GM18502 (cell line): ENCODE measurements around the gene MSI2.

Experiments used
- ATAC-seq: cut with Tn5 transposase; IDR thresholded peaks from one replicate; pipeline ENCODE4 v1.9.1; 2021; ENCODE audit warnings: mild to moderate bottlenecking; ENCODE audit not compliant: unreplicated experiment, poor library complexity

Gene MSI2

DNA sequence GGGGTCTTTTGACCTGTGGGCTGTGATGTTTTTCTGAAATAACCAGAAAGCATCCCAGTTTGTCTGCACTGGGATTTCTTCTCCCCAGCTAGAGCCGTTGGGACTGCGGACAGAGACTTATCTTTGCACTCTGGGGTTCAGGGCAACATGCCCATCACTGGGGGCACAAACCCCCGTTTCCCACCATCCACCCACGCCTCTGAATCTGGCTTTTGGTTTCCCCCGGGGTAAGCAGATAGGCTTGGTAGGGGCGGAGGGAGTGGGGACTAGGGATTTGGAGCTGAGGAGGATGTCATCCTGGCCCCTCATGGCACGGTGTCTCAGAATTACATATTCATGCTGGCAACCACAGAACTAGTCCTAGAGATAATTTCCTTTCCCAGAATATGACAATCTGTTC lies 420.2 kb downstream of the MSI2 start:
- ATAC-seq: no peak

DNA sequence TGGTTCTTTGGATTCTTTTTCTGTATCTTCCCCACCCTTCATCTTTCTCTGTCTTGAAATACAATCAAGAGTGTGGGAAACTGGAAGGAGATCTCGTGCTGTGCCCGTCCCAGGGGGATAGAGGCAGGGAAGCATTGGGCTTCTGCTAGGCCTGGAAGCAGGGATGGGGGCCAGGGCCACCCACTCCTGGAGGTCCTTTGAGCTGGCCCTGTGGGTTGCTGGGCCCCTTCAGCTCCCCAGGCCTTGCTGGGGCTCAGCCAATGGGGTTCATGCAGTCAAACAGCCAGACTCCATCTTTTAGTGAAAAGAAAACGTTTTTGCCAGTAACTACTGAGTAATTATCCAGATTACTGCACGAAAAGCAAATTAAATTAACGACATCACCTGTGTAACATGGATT lies 421.0 kb downstream of the MSI2 start:
- ATAC-seq: no peak

DNA sequence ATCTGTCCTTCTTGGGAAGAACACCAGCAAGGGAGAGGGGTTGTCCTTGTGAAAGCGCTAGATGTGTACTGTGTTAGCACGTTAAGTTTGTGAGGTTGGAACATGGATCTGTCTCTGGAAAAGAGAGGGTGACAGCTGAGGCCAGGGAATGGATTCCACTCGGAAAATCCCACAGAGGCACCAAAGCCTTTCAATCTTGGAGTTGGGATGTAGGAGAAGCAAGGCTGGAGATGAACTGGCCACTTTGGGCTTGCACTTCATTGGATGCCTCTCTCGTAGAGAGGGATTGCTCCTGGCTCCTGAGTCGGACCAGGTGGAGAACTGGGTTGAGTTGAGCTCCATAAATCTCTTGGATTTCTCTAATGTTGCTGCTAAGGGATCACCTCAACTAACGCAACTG lies 421.5 kb downstream of the MSI2 start:
- no peak for ATAC-seq

DNA sequence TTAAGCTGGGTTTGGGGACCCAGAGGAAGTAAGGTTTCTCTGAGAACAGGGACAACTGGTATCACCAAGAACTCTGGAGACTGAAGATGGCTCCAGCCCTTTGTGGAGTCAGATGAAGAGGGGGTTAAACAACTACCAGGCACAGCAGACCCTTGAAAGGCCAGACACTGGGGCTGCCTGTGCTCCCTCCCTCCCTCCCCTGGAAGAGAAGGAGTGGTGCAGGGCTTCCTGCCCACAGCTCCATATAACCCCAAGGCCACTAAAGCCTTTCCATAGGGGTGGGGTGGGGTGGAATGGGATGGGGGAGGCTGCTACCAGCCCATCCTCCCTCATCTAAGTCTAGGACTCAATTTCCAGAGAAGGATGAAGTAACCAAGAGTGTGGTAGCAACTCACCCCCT lies 422.1 kb downstream of the MSI2 start:
- ATAC-seq: no peak

DNA sequence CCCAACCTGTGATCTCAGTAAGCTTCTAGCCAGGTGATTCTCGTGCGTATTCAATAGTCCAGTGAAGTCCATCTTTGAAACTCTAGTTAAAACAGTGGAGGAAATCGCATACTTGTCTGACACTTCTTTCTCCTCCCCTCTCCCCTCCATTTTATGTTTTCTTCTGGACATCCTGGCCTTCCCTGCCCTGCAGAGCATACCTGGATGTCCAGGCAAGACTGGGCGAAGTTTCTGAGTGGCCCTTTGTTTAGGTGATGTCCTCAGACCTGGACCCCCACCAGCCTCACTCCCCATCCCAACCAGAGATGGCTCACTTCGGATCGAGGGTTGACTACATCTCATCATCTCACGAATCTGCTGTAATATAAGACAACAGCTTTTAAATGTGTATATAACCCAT lies 423.0 kb downstream of the MSI2 start:
- no peak for ATAC-seq

DNA sequence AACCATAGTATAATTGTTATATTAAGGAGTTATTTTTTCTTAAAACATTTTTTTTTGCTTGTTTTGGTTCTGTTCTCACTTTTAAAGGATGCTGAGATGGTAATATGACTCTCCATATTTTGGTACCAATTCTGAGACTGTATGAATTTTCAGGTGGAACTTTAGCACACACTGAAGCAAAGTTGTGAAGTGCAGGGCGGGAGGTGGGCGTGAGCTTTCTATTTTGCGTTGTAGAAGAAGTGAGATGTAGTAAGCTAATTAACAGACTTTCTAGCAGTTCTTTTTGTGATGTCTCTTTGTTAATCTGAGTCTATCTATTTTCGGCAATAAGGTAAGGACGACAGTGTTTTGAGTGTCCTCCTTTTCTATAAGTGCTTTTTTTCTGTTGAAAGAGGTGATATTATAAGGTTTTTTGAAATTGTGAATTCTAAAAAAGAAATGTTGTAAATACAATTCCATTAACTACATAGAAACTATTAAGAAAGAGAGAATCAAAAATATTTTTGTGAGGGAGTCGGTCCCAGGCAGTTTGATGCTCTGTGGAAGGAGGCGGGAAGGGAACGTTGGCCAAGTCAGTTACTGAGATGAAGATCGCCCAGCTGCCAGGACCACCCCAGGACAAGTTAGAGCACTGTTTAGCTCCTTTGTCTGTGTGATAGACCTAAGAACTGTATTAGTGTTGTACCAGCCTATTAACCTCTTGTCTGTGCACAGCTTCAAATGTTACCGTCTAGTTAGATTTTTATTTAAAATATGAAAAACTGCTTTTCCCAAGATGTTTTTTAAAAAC lies 423.8 kb downstream of the MSI2 start:
- no peak for ATAC-seq

DNA sequence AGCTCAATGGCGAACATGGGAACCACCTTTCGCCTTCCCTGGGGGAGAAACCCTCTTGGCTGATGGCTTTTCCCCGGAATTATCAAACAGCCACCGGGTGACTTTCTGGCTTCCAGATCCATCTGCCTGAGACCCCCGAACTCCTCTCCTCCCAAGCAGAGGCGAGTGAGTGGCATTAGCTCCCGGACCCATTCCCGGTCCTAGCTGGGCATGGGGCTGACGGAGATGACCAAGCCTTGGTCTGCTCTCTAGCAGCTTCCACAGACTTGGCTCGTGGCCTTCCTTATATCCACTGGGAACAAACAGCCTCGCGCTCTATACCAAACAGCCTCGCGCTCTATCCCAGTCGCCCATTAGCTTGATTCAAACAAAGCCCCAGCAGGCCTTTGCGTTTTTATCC lies 426.4 kb downstream of the MSI2 start:
- ATAC-seq: no peak

DNA sequence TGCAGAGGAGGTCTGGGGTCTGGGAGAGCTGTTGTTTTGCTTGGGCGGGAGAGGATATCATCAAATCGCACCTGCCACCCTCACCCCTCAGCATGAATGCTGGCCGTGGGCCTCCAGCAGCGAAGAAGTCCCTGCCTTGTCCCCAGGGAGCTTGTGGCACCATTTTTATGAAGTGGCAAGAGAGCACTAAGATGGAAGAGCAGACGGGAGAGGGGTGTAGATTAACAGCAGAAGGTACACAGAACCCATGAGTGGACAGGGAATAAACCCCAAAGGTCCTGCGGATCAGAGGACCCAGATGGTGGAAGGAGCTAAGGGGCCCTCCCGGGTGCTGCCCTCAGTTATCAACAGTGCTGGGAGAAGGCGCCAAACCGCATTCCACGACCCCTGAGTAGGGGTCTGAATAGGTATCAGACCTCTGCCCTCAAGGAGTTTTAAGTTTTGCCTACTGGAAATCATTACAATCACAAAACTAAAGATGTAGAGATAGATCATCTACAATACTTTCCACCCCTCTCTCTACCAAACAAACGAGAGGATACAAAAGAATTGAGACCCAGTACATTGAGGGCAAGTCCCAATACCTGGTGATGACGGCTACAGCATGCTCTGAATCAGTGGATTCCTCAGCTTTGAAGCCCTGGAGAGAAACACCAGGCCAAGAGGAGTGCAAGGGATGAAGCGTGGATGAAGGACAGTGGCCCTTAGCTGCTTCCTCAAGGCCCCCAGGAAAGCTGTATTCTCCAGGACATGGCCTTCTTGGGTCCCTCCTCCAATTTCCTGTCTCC lies 428.6 kb downstream of the MSI2 start:
- ATAC-seq: no peak

DNA sequence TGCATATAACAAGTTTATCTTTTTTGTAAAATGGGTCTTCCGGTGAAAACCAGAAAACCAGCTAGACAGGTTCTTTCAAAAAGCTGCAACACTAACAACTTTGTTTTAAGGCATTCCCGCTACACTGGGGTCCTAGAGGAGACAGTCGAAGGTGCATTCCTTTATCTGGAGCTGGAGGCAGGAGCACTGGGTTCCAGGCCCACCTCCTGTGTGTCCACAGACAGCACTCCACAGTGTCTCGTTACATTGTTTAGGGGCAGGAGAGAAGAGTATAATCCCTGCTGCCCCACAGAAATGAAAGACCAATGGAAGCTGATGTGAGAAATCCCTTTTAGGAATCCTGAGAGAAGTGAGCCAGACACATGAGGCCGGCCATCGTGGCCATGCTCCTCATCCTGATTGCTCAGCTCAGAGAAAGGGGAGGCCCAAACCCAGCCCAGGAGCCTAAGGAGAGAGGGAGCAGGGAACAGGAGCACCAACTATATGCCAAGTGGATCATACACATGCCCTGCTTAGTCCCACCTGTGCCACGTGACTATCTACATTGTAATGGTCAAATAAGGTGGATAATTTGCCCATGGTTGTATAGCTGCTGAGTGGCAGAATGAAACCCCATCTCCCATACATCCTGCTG lies 429.3 kb downstream of the MSI2 start:
- no peak for ATAC-seq

DNA sequence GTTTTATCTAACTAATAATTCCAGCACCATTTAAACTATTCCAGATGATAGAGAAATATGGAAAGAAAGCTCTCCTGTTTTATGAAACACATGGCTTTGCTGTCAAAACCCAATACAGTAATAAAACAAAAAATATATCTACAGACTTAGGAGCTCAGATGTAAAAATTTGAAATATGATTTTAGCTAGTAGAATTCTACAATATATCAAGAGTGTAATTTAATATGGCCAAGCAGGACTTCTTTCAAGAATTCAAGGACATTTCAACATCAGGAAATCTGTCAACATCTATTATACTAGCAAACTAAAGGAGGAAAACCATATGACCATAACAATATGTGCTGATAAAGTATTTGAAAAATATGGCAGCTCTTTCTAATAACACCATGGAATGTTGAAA lies 431.3 kb downstream of the MSI2 start:
- no peak for ATAC-seq

DNA sequence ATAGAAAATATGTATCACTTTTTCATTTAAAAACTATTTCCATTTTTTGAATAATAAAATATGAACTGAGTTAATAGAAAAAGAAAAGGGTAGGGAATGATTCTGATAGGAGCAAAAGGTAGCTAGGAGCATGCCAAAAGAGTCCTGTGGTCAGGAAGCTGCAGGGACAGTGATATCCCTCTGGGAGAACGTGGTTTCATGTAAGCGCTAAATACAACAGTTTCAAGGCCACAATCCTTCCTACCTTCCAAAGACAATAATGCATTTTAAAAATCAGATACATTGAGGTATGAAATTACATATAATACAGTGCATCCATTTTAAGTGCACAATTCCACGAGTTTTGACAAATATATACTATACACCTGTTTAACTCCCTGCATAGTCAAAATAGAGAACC lies 432.9 kb downstream of the MSI2 start:
- ATAC-seq: no peak

DNA sequence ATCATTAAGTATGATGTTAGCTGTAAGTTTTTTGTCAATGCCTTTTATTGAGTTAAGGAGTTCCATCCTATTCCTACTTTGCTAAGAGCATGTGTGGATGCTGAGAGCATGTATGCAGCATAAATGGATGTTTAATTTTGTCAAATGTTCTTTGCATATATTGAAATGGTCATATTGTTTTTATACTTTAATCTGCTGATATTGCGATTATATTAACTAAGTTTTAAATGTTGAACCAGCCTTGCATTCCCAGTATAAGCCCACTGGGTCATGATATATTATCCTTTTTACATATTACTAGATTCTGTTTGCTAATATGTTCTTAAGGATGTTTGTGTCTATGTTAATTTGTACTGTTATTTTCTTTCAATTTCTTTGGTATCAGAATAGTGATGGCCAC lies 435.6 kb downstream of the MSI2 start:
- ATAC-seq: no peak

DNA sequence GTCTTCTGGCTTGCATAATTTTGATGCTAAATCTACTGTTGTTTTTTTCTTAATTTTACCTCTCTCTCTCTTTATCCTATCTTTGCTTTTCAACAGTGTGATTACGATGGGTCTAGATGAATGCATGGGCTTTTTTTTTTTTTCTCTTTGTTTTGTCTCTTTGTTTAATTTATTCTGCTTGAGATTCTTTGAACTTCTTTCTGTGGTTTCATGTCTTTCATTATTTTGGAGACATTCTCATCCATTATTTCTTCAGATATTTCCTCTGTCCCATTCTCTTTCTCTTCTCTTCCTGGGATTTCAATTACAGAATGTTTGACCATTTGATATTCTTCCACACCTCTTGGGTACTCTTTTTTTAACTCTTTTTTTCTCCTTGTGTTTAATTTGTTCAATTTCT lies 436.4 kb downstream of the MSI2 start:
- ATAC-seq: no peak

DNA sequence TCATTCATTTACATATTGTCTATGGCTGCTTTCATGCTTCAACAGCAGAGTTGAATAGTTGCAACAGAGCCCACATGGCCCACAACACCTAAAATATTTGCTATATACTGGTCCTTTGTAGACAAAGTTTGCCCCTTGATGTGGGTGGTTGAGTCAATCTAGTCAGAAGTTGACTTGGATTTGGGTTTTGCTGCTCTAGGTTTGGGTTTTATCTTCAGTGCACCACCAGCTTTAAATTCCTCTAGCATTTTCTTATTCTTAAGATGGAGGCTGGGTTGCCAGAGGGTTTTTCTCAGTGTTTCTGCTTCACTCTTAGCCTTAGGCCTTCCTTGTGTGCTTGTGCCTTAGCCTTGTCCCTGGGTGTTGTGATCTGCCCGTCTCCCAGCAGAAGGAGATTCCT lies 437.7 kb downstream of the MSI2 start:
- ATAC-seq: no peak

DNA sequence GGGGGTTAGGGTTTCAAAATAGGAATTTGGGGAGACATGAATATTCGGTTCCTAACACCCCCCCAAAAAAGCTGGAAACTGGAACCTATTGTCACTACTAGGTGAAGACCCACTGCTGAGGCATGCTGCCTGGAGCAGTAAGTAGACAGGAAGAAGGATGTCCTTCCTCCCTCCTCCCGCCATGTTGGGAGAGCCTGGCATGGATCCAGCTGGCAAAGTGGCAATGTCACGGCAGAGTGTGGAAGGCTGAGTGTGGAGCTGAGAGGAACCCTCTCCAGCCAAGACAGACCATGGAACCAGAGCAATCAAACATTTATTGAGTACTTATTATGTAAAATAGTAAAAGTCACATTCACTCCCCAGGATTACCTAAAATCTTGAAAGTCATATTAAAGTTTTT lies 439.7 kb downstream of the MSI2 start:
- no peak for ATAC-seq

DNA sequence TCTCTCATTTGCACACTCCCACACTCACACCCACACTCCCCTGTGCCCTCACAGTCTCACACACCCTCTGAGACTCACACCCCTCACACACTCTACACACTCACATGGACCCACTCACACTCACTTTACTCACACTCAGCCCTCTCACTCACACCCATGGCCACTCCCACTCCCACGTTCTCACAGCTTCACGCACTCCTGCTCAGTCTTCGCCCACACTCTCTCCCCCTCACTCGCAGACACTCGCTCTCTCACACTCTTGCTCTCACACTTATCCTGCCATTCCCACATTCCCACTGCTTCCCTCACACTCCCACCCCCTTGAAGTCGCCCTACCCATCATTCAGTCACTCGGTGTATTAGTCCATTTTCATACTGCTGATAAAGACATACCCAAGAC lies 440.9 kb downstream of the MSI2 start:
- no peak for ATAC-seq

DNA sequence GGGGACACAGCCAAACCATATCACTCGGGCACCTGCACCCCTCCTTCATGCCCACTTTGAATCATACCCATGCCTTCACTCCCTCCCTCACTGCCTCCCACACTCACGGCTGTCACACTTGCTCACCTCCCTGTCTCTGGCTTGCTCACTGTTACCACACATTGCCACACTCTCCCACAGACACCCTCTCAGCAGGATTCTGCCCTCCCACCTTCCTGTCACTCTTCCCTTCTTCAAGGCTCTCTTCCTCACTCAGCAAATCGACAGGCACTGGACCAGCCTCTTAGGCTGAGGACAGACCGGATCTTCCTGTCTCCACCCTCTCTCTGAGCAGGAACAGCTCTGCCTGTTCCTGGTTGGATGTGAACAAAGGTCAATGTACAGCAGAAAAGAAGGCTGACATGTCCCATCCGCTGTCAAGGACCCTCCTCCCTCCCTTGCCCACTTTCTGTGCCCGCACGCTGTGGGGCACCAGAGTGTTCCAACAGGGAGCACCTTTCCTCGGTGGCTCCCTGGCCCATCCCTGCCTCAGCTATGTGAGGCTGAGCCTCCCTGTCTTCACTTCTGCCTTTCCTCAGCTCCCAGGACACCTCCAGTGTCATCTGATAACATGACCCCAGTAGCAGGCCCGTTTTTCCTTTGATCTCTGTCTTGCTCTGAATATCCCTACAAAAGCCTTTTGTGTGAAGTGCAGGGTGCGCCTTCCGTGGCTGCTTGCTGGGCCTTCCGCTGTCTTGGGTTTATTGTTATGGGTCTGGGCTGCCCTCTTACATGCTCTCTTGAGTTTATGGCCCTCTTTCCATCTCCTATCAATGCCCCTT lies 441.8 kb downstream of the MSI2 start:
- no peak for ATAC-seq

DNA sequence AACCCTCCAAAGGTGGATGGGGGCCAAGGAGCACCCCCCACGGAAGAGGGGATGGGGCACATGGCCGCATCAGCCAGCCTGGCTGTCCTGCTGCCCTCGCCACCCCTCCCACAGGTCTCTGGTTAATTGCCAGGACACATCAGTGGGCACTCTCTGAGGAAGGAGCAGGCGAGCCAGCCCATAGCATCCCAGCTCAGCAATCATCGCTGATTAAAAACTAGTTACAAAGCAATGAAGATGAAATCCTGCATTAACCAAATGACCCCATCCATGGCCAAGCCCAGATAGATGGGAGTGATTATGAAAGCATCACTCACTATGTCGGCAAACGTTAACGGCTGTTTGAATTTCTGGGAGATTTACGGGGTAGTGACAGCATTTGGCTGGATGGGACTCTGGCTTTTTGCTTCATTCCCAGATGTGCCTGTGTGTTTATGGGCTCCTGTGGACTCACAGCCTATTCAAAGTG lies 443.5 kb downstream of the MSI2 start:
- no peak for ATAC-seq

DNA sequence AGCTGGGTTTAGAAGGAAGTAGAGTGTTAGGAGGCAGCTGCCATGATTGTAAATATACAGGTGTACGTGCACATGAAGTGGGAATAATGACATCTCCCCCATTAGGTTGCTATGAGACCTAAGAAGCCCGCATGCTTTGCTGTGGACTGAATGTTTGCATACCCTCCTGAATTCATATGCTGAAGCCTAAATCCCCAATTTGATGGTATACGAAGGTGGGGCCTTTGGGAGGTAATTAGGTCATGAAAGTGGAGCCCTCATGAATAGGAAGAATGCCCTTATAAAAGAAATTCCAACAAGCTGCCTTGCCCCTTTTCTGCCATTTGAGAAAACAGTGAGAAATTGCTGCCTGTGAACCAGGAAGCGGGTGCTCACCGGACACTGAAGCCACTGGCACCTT lies 444.8 kb downstream of the MSI2 start:
- no peak for ATAC-seq

DNA sequence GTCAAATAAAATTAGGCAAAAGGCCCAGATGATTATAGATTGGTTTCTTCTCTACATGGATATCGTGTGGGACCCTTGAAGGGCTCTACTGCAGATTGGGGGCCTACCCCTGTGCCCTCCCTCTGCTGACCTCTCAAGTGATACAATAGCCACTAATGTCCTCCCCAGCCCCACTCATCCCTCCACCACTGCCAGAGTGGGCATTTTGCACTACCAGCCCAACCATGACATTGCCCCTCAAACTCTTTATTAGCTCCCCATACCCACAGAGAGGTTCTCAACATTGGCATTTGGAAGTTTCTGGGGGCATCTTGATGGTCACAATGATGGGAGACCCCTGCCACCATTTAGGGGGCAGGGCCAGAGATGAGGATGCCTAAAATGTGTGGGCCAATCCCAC lies 446.9 kb downstream of the MSI2 start:
- ATAC-seq: no peak

DNA sequence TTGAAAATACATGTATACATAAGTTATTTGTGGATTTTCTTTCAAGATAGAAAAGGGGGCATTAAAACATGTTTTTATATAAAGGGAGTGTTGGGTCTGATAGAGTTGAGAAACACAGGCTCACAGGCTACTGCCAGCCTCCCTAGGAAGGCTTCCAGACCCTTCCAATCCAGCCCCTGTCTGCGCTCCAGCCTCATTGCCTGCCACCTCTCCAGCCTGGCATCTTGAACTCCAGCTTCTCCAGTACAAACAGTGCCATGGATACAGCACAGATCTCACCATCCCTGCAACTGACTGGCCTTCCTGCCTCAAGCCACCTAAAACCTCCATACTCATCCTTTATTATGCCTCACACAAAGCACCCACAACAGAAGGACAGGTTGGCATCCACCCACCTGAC lies 448.1 kb downstream of the MSI2 start:
- no peak for ATAC-seq
